GM12864 (cell line): ENCODE results near the gene TRIM15.
"Not testable (repeated sequence)": the region's sequence is repeated elsewhere in the genome, so short reads cannot be mapped to it uniquely, and the experiment has no call there.

ENCODE experiments used
- DNase-seq: peaks from one replicate; pipeline ENCODE4 v3.0.0-alpha.2; 2011; ENCODE audit warnings: low read depth
- H3K4me3 ChIP-seq: 2 replicates; pipeline ENCODE4 v1.5.1; 2011; ENCODE audit warnings: mild to moderate bottlenecking, low read depth, low read length, control low read depth
- TF ChIP-seq, protein P1 (sequence below): IDR thresholded peaks from 2 replicates; pipeline ENCODE4 v1.5.1; 2011; ENCODE audit warnings: low read depth, mild to moderate bottlenecking, moderate library complexity, low read length, control low read depth, inconsistent platforms; ENCODE audit errors: missing control alignments

Gene TRIM15

GRCh38 chr6:30135757-30136156 is 27.6 kb upstream of the TRIM15 start, which contains the start of gene TRIM40:
TSS of gene TRIM40 (plus strand) at chr6:30136140. CDS start at chr6:30137037, 897 bp downstream.
- no peak for DNase-seq
- TF ChIP-seq, protein P1, sequence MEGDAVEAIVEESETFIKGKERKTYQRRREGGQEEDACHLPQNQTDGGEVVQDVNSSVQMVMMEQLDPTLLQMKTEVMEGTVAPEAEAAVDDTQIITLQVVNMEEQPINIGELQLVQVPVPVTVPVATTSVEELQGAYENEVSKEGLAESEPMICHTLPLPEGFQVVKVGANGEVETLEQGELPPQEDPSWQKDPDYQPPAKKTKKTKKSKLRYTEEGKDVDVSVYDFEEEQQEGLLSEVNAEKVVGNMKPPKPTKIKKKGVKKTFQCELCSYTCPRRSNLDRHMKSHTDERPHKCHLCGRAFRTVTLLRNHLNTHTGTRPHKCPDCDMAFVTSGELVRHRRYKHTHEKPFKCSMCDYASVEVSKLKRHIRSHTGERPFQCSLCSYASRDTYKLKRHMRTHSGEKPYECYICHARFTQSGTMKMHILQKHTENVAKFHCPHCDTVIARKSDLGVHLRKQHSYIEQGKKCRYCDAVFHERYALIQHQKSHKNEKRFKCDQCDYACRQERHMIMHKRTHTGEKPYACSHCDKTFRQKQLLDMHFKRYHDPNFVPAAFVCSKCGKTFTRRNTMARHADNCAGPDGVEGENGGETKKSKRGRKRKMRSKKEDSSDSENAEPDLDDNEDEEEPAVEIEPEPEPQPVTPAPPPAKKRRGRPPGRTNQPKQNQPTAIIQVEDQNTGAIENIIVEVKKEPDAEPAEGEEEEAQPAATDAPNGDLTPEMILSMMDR, result no peak
- H3K4me3 ChIP-seq, result no peak within 1 kb of the TSS

DNA sequence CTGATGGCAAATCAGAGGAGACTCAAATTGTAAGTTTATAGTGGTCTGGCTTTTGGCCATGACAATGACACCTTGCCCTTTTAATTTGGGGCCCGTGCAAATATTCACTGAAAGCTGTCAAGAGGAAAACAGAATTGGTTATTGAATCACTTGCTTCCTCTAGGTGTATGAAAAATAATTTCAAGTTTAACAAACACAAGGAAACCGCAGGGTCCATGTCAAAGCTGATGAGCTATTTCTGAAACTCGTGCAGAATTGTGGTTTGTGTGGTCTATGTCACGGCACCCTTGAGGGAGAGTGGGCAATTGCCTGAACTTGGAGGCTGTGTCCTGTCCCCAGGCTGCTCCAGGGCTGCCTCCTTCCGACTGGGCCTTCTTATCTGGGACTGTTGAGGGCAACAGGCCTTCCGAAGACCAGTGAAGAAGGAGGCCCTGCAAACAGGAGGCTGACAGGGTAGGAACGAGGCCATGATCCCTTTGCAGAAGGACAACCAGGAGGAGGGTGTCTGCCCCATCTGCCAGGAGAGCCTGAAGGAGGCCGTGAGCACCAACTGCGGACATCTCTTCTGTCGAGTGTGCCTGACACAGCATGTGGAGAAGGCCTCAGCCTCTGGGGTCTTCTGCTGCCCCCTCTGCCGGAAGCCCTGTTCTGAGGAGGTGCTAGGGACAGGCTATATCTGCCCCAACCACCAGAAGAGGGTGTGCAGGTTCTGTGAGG is 26.6 kb upstream of the TRIM15 start:
- DNase-seq, result no peak
- no peak overlapping the region for H3K4me3 ChIP-seq
- TF ChIP-seq, protein P1, result no peak

DNA sequence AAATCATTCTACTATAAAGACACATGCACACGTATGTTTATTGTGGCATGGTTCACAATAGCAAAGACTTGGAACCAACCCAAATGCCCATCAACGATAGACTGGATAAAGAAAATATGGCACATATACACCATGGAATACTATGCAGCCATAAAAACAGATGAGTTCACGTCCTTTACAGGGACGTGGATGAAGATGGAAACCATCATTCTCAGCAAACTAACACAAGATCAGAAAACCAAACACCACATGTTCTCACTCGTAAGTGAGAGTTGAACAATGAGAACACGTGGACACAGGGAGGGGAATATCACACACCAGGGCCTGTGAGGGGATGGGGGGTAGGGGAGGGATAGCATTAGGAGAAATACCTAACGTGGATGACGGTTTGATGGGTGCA is 23.1 kb upstream of the TRIM15 start:
- not testable (repeated sequence) for H3K4me3 ChIP-seq, DNase-seq

DNA sequence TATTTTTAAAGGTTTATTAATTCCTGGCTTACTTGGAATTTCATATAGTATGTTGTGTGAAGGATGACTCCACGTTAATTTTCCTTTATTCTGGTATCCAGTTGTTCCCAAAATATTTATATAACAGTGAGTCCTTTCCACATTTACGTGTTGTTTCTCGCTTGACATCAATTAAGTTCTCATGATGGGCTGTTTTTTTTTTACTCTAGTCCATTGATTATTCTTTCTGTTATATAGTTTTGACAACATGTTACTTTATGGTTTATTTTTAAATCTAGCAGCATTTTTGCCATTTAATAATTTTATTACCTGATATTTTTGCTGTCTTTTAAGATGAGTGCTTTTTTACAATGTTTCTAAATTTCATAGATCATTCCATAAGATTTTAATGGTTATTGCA is 20.7 kb upstream of the TRIM15 start:
- H3K4me3 ChIP-seq, result no peak overlapping the region
- no peak for DNase-seq
- TF ChIP-seq, protein P1, result no peak

DNA sequence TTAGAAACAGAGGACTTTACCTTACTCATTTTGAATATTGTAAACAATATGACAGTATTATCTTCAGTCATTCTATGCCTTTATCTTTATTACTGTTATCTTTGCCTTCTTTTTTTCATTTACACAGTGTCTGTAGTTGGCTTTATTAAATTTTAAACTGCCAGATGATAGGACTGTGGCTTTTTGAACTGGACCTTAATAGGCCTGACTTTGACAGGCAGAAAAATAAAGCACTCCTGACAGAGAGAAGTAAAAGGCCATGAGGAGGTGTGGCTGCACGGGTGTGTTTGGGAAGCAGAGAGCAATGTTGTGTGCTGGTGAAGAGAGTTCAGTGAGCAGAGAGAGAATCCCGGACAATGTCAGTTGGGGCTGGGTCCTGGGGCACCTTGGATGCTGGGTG is 19.6 kb upstream of the TRIM15 start:
- no peak overlapping the region for H3K4me3 ChIP-seq
- TF ChIP-seq, protein P1, result no peak
- DNase-seq, result no peak

DNA sequence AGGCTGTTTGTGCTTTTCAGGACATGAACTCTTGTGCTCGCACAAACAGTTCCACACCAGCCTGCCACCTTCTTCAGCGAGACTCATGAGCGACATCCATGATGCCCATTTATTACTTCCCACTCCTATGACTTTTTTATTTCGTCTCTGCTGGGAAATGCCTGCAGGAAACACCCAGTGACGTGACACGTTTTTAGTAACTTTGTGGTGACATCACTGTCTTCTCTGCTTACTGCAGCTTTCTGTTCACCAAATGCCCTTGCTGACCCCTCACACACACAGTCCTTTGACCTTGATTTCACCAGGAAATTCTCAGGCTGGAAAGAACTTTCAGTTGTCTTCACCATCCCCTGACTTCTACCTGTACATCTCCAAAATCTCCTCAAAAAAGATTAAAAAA is 18.5 kb upstream of the TRIM15 start:
- TF ChIP-seq, protein P1, result no peak
- no peak for DNase-seq
- no peak overlapping the region for H3K4me3 ChIP-seq

- TF ChIP-seq, protein P1, result no peak
- H3K4me3 ChIP-seq, result no peak overlapping the region
- no peak for DNase-seq
Observed at GRCh38 chr6:30145818-30146217, 17.5 kb upstream of the TRIM15 start.
